ENCODE results near the gene SBK1. TPM values are rescaled to one million over a fixed set of nuclear protein-coding genes. Genes with fewer than 3 reads are reported as not detected.

SBK1 gene
- total RNA-seq, 4 donors from 2014 or later, result 0.27 to 1.4 (median 0.32) TPM; not detected in 1

- Histone ChIP-seq H3K36me3 (no peaks in the 10 kb centered on the region), H3K27ac (no peak overlapping the region), H3K4me3 (no peak overlapping the region), H3K9me3 (no peaks in the 10 kb centered on the region), H3K27me3 (peaks cover 25% of the 10 kb centered on the region), H3K4me1 (no peaks in the 10 kb centered on the region)
- TF ChIP-seq EP300 (IDR thresholded peaks at IDR 0.05; ENCODE audit: low read depth) (no peak), POLR2AphosphoS5 (IDR thresholded peaks at IDR 0.05) (no peak), CTCF (IDR thresholded peaks at IDR 0.05) (no peak)
- in situ Hi-C loops (cut with MboI; ENCODE audit: low pct_ligation_motif_present in 1 of 4, low pct_unique_long_range_greater_than_20kb in 1 of 4, low sequenced_read_pairs in 3 of 4) (no loop called here), intact Hi-C loops (cut with DNase I; ENCODE audit: low total_unique reads) (loop anchor here (5.0 kb wide), 1 partner anchor 1761 kb away; no protein-coding TSS in a partner anchor)
- DNase-seq, result no peak
- 89 to 91% methylated on average over 3 to 12 of the region's 12 CpGs for WGBS, 2 donors (ENCODE audit: low coverage in 1 of 2)
These were observed 36.5 kb upstream of the SBK1 start for GRCh38 chr16:28255838-28256237.

- H3K36me3 ChIP-seq, result no peaks in the 10 kb centered on the region
These were observed 35.1 kb upstream of the SBK1 start for GRCh38 chr16:28257256-28257655.

GRCh38 chr16:28258567-28258966 lies 33.8 kb upstream of the SBK1 start:
- no peak for DNase-seq
- WGBS, 2 donors (ENCODE audit: low coverage in 1 of 2), result 28% methylated on average over 14 of the region's 18 CpGs; no CpG with 5 or more reads in 1 of the 2 donors
- intact Hi-C loops (cut with DNase I; ENCODE audit: low total_unique reads), result loop anchor here (5.0 kb wide), 1 partner anchor 1759 kb away; no protein-coding TSS in a partner anchor
- H3K4me3 ChIP-seq, result no peak overlapping the region
- H3K27ac ChIP-seq, result no peak overlapping the region
- TF ChIP-seq CTCF (IDR thresholded peaks at IDR 0.05) (no peak), EP300 (IDR thresholded peaks at IDR 0.05; ENCODE audit: low read depth) (no peak), POLR2A (IDR thresholded peaks at IDR 0.05) (no peak), POLR2AphosphoS5 (IDR thresholded peaks at IDR 0.05) (no peak)
- peaks cover 35% of the 10 kb centered on the region for H3K27me3 ChIP-seq
- H3K9me3 ChIP-seq, result no peaks in the 10 kb centered on the region
- in situ Hi-C loops (cut with MboI; ENCODE audit: low pct_ligation_motif_present in 1 of 4, low pct_unique_long_range_greater_than_20kb in 1 of 4, low sequenced_read_pairs in 3 of 4), result no loop called here
- no peaks in the 10 kb centered on the region for H3K4me1 ChIP-seq
- no peaks in the 10 kb centered on the region for H3K36me3 ChIP-seq

More at GRCh38 chr16:28257256-28257655, 35.1 kb upstream of the SBK1 start:
- H3K4me3 ChIP-seq, result no peak overlapping the region
- intact Hi-C loops (cut with DNase I; ENCODE audit: low total_unique reads), result loop anchor here (5.0 kb wide), 1 partner anchor 1760 kb away; no protein-coding TSS in a partner anchor
- H3K9me3 ChIP-seq, result no peaks in the 10 kb centered on the region
- H3K4me1 ChIP-seq, result no peaks in the 10 kb centered on the region
- no peak for TF ChIP-seq CTCF (IDR thresholded peaks at IDR 0.05)
- no peak for TF ChIP-seq EP300 (IDR thresholded peaks at IDR 0.05; ENCODE audit: low read depth)
- no peak for TF ChIP-seq POLR2A (IDR thresholded peaks at IDR 0.05)
- no peak for TF ChIP-seq POLR2AphosphoS5 (IDR thresholded peaks at IDR 0.05)
- in situ Hi-C loops (cut with MboI; ENCODE audit: low pct_ligation_motif_present in 1 of 4, low pct_unique_long_range_greater_than_20kb in 1 of 4, low sequenced_read_pairs in 3 of 4), result no loop called here
- no peak overlapping the region for H3K27ac ChIP-seq
- WGBS, 2 donors (ENCODE audit: low coverage in 1 of 2), result 73 to 100% methylated on average over 2 to 4 of the region's 4 CpGs
- H3K27me3 ChIP-seq, result peaks cover 35% of the 10 kb centered on the region
- no peak for DNase-seq

- Histone ChIP-seq H3K4me1 (no peaks in the 10 kb centered on the region), H3K4me3 (no peak overlapping the region), H3K36me3 (no peaks in the 10 kb centered on the region), H3K27me3 (peaks cover 35% of the 10 kb centered on the region), H3K9me3 (no peaks in the 10 kb centered on the region), H3K27ac (no peak overlapping the region)
- DNase-seq, result no peak
- TF ChIP-seq POLR2AphosphoS5 (IDR thresholded peaks at IDR 0.05) (no peak), POLR2A (IDR thresholded peaks at IDR 0.05) (no peak), EP300 (IDR thresholded peaks at IDR 0.05; ENCODE audit: low read depth) (no peak), CTCF (IDR thresholded peaks at IDR 0.05) (no peak)
- 74% methylated on average over 13 of the region's 29 CpGs; no CpG with 5 or more reads in 1 of the 2 donors for WGBS, 2 donors (ENCODE audit: low coverage in 1 of 2)
- intact Hi-C loops (cut with DNase I; ENCODE audit: low total_unique reads) (loop anchor here (5.0 kb wide), 1 partner anchor 1758 kb away; no protein-coding TSS in a partner anchor), in situ Hi-C loops (cut with MboI; ENCODE audit: low pct_ligation_motif_present in 1 of 4, low pct_unique_long_range_greater_than_20kb in 1 of 4, low sequenced_read_pairs in 3 of 4) (no loop called here)
These were observed 33.1 kb upstream of the SBK1 start for GRCh38 chr16:28259091-28259780.

Measured in transverse colon (tissue), 4 donors.